ENCODE measurements around the gene UQCC2.

Gene UQCC2

GRCh38 chr6:33707771-33708170 lies 3.7 kb downstream of the UQCC2 start:
- TF ChIP-seq CTCF (conservative IDR thresholded peaks at IDR 0.05; ENCODE audit: low read length): no peak

GRCh38 chr6:33705955-33706725 lies 5.4 kb downstream of the UQCC2 start:
- no peak for TF ChIP-seq CTCF (conservative IDR thresholded peaks at IDR 0.05; ENCODE audit: low read length)
- no peak for DNase-seq (ENCODE audit: low read depth)

More at GRCh38 chr6:33707771-33708170, 3.7 kb downstream of the UQCC2 start:
- no peak for DNase-seq (ENCODE audit: low read depth)
- H3K4me3 ChIP-seq (ENCODE audit: low read length): no peak overlapping the region

GRCh38 chr6:33705268-33705885 lies 6.1 kb downstream of the UQCC2 start:
- no peak for TF ChIP-seq CTCF (conservative IDR thresholded peaks at IDR 0.05; ENCODE audit: low read length)
- no peak overlapping the region for H3K4me3 ChIP-seq (ENCODE audit: low read length)
- DNase-seq (ENCODE audit: low read depth): peak; percentile 62

More at GRCh38 chr6:33705955-33706725, 5.4 kb downstream of the UQCC2 start:
- H3K4me3 ChIP-seq (ENCODE audit: low read length): no peak overlapping the region

GRCh38 chr6:33704215-33705066 lies 7.1 kb downstream of the UQCC2 start:
- no peak for TF ChIP-seq CTCF (conservative IDR thresholded peaks at IDR 0.05; ENCODE audit: low read length)
- DNase-seq (ENCODE audit: low read depth): no peak
- no peak overlapping the region for H3K4me3 ChIP-seq (ENCODE audit: low read length)

GRCh38 chr6:33702345-33702977 lies 9.0 kb downstream of the UQCC2 start:
- TF ChIP-seq CTCF (conservative IDR thresholded peaks at IDR 0.05; ENCODE audit: low read length): peak; percentile 74
- DNase-seq (ENCODE audit: low read depth): peak; percentile 69
- no peak overlapping the region for H3K4me3 ChIP-seq (ENCODE audit: low read length)

GRCh38 chr6:33700391-33701050 lies 11.0 kb downstream of the UQCC2 start:
- H3K4me3 ChIP-seq (ENCODE audit: low read length): no peak overlapping the region
- peak; percentile 70 for DNase-seq (ENCODE audit: low read depth)
- TF ChIP-seq CTCF (conservative IDR thresholded peaks at IDR 0.05; ENCODE audit: low read length): peak; percentile 88
